GM18499 (cell line): ENCODE data around the gene AOC2.
"Not testable (repeated sequence)": the region's sequence is repeated elsewhere in the genome, so short reads cannot be mapped to it uniquely, and the experiment has no call there.

Experiments used
- ATAC-seq: cut with Tn5 transposase; IDR thresholded peaks from one replicate; pipeline ENCODE4 v1.9.1; 2021; ENCODE audit warnings: moderate number of reproducible peaks; ENCODE audit not compliant: insufficient read depth, unreplicated experiment

The AOC2 gene

GRCh38 chr17:42879596-42879985 lies 35.2 kb downstream of the AOC2 start:
- no peak for ATAC-seq

DNA sequence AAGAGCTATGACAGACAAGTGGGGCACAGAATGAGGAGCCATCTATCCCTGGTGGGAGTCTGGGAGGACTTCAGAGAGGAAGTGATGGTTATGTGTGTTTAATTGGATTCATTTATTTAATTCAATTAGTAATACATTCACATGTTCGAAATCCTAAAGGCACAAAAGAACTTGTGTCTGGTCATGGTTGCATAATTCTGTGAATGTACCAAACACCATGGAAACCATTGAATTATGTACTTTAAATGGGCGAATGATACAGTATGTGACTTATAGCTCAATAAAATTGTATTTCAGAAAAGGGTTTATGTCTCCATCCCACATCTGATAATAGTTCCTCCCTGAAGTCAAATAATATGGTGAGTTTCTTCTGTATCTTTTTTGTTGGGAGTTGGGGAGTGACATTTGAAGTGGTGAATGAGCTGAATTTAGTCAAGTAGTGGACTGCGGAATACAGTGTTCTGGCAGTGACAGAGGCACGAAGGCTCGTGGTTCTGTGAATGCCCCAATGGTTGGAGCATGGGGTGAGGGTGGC lies 36.5 kb downstream of the AOC2 start:
- ATAC-seq, result no peak

DNA sequence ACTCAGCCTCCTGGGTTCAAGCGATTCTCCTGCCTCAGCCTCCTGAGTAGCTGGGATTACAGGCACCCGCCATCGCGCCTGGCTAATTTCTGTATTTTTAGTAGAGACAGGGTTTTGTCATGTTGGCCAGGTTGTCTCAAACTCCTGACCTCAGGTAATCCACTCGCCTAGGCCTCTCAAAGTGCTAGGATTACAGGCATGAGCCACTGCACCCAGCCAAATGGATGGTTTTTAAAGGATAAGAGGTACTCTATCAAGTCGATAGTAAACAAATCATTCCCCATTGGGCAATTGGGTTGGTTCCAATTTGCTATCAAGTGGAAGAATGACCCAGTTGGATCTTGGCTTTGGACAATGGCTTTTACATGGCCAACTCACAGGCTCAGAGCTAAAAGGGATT lies 37.3 kb downstream of the AOC2 start:
- not testable (repeated sequence) for ATAC-seq

DNA sequence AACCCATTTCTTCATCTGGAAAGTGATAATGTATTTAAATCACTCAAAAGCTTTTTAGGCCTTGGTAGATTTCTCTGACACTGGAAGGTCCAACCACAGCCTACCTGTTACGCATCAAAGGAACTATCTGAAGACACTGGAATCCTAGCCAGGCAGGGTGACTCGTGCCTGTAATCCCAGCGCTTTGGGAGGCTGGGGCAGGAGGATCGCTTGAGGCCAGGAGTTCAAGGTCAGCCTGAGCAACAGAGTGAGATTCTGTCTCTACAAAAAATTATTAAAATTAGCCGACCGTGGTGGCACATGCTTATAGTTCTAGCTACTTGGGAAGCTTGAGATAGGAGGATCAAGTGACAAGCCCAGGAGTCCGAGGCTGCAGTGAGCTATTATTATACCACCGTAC lies 37.8 kb downstream of the AOC2 start:
- ATAC-seq, result no peak

- no peak for ATAC-seq
These were observed 39.6 kb downstream of the AOC2 start for GRCh38 chr17:42883802-42884558.

- ATAC-seq, result not testable (repeated sequence)
These were observed 41.4 kb downstream of the AOC2 start for GRCh38 chr17:42885806-42886205.

GRCh38 chr17:42886283-42887176 lies 42.1 kb downstream of the AOC2 start:
- ATAC-seq, result no peak

GRCh38 chr17:42889809-42890208 lies 45.4 kb downstream of the AOC2 start:
- no peak for ATAC-seq

DNA sequence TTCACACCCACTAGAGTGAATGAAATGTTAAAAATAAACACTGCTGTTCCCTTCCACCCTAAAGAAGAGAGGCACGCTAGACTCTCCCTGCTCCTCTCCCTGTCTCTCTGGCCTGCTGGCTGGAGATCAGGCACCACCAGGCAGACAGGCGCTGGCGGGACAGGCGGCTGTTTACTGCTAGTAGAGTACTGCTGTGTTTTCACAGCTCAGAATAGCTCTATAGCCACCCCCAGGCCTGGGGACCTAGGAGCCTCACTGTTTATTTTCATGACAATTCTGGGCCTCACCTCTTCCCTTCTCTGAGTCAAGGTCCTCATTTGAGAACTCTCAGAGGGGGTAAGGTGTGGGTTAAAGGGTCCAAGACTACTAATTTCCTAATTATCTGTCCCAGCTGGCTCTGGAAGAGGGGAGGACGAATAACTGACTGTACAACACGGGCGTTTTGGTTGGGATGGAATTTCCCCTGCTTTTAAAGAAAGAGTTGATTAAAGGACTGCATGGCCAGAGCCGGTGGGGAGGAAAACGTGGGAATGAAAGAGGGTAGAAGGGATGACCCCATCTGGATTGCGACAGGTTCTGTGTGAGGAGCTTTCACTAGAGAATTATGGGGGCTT lies 47.3 kb downstream of the AOC2 start:
- ATAC-seq, result no peak

DNA sequence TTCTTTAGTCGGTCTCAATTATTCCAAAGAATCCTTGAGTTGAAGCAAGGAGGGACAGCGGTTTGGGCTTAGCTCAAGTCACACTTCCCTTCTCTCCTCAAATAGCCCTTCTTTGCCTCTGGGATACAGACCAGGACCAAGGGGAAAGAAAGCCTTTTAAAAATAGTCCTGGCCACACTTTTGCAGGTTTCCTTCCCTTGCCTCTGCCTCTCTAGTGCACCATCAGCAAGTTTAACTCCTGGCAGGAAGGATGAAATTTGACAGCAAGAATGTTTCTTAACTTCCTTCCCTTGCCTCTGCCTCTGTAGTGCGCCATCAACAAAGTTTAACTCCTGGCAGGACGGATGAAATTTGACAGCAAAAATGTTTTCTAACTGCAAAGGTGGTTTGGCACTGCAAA lies 49.0 kb downstream of the AOC2 start:
- ATAC-seq, result no peak

- ATAC-seq, result no peak
These were observed 50.2 kb downstream of the AOC2 start for GRCh38 chr17:42894283-42895184.

DNA sequence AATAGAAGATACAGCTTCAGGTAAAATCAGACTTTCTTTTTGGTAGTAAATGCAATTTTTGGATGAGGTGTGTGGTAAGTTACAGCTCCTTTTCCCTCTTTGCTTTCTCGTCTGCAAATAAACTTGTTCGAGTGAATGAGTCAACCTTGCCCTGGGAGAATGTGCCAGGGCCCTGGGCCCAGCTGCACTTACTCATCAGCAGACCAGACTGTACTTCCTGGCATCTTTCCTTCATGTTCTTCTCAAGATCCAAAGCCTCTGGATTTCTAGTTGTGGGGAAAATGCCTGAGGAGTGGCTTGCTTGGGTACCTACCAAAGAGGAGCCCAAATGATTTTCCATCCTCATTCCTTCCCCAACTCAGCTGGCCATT lies 50.8 kb downstream of the AOC2 start:
- no peak for ATAC-seq

DNA sequence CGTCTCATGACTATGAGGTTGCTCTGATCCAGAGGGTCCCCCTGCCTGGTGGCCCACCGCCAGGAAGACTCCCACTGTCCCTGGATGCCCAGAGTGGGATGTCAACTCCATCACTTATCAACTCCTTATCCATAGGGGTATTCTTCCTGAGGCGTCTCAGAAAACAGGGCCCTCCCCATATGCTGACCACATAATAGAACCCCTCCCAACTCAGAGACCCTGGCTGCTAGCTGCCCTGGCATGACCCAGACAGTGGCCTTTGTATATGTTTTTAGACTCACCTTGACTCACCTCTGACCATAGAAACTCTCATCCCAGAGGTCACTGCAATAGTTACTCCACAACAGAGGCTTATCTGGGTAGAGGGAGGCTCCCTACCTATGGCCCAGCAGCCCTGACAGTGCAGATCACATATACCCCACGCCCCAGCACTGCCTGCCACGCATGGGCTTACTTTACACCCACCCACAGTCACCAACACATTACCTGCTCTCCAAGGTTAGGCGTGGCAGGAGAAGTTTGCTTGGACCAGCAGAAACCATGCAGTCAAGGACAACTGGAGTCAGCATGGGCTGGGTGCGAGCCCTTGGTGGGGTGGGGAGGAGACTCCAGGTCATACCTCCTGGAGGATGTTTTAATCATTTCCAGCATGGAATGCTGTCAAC lies 53.9 kb downstream of the AOC2 start:
- no peak for ATAC-seq

GRCh38 chr17:42899981-42900380 lies 55.6 kb downstream of the AOC2 start:
- ATAC-seq, result not testable (repeated sequence)
